Glomerular visceral epithelial cell (primary cell): ENCODE measurements around the gene NR2E1.
A peak's percentile ranks its signal among the peaks of the same experiment; 100 is the strongest.

ENCODE experiments used
- DNase-seq: peaks from one replicate; pipeline ENCODE4 v3.0.0-alpha.2; 2016; ENCODE audit errors: extremely low spot score

The NR2E1 gene

DNA sequence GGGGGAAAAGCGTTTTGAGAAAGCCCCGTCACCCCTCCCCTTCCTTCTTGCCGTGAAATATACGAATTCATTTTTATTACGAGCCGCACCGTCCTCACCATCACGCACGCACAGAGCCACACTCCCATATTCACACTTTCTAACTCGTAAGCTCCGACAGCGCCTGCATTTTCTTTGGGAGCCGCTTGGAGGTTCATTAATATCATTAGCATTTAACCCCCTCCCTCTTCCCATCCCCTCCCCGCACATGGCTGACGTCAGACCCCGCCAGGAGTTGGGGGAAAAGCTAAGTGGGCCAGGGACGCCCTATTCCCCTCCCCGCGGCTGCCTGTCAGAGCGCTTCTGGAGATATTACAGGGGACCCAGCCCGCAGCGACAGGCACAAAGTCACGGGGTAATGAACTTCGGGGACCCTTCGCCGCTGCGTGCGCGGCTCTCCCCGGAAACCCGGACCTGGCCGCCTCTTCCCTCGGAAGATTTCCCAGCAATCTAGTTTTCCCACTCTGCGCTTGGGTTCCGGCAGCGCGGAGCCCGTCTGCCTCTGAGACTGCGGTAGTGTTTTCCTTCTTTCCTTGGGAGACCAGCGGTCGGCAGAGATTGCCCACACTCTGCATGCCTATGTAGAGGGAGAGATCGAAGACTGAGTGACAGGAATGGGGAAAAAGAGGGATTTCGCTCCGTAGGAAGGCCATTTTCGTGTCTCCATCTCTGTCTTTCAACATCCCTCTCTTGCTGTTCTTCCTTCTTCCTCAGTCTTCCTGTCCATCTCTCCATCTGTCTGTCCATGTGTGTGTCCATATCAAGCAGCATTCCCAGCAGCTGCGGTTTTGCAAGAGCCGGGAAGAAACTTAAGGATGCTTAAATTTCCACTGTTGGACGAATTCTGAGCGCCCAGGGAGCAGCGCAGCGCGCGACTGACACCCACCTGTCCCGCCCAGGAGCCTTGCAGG lies at the start of gene NR2E1:
Gene NR2E1 (plus strand): TSS at position 309 of the 950 bp plus-strand sequence. CDS start 744 bp downstream, outside the sequence.
- DNase-seq = no peak

DNA sequence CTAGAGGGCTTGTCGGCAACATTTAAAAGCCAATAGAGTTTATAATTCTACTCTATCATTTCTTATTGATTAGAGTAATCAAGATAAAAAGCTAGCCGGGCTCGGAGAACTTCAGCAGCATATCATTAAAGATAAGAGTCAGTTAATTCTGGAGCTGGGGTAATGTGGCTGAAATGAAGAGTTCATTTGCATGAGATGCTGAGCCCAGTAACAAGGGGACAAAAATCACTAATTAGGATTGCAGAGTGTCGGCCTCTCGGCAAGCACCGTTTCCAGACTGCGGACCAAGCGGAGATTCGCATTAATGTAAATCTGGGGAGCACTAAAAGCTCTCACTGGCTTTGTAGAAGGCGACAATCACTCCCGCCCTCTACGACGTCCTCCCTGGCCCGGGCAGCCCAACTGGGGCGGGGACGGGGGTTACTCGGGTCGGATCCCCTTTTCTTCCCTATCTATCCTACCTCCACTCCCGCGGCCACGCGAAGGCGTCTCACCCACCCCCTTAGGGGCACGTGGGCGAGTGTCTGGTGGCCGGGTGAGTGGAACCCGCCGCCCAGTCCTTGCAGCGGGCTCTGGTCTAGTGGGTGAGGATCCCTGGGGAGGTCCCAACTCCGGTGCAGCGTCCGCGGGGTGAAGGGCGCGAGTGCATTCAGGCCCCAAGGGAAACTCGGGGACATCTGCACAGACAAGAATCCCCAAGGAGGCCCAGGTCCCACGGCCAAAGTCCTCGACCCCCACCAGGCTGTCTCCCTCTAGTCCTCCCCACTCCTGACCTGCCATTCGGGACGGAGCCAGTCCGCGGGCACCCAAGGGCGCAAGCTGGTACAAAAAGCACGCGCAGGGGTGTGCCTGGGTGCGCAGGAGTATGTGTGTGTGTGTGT lies 49.0 kb upstream of the NR2E1 start:
- DNase-seq = no peak

DNA sequence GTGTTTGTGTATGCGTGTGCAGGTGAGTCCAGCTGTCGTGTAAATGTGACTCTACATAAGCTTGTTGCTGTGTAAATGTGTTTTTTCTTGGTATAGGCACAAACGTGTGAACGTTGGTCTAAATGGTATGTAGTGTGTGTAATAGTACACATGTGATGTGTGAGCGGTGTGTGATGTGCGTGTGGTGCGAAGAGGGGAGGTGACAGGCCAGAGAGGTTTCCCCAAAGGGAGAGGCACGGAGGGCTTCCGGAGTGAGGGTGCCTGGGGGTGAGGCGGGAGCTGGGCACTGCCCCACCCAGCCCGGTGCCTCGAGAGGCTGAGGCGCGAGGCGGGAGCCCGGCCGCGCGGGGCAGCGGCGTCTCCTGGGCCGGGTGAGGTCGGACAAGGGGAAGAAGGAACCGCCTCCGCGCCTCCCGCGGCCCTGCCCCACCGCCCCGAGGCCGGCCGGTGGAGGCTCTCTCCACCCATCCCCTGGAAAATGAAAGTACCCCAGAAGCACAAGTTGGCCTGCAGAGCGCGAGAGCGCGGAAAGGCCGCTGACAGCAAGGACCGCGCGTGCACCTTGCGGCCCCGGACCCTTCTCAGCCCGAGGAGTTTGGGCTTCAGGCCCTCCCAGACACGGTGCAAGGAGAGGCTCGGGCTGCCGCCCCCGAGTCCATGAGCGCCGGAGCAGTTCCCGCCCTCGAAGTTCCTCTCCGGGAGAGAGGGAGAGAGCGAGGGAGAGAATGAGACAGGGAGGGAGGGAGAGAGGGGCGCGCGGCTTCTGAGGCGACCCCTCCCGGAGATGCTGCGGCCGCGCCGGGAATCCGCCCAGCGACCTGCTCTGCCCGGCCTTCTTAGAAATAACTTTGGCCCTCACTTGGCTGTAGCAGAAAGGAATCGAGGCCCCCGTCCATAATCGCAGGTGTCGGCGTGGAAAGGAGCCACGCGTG lies 48.1 kb upstream of the NR2E1 start:
- peak; percentile 54 for DNase-seq

DNA sequence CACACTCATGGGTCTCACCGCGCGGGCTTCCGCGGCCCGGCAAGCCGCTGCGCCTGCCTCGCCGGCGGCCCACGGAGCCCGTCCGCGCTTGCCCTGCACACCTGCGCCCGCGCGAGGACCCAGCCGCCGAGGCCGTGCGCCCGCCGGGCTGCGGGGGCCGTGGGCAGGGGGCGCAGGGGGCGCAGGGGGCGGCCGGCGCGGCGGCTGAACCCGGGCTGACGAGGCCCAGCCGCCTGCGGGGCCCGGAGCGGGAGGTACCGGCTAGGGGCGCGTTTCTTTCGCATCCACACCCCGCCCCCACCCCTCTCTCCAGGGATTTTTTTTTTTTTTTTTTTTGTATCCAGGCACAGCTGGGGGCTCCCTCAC lies 47.5 kb upstream of the NR2E1 start:
- no peak for DNase-seq

DNA sequence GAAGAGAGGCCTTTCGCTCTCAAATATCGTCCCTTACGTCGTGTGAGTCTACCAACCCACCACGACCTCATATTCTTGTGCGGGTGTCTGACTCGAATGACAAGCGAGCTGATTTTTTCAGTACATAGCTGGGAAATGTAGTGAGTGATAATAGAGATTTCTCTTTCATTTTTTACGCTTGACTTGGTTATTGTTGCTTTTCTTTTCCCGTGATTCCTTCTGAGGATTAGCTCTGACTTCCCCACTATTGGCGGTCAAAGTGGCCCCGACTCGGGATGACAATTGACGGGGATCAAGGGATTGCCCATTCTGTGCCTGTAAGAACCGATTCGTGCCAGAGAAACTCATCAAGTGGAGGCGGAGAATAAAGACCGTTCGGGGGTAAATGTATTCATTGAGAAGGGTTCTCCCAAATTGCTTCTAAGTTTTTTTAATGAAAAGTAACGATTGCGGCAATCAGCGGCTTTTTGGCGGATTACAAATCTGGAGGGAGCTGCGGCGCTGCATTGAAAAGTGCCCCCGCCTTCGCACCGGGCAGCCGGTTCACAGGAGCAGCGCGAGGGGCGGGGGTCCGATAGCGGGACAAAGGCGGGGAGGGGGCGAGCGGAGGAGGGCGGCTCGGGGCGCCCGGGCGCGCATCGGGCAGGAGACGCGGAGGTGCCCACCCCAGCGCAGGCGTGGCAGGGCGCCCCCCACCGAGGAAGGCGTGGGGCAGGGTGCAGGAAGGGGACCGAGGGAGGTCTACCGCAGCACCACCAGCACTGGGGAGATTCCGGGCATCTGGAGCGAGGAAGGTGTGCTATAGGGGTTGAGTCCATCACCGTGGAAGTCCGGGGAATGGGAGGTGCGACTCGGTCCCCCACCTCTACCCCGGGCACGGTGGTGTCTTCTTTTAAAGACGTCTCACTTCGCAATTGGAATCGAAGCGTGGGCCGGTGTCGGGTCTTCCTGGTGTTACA lies 46.7 kb upstream of the NR2E1 start:
- no peak for DNase-seq

DNA sequence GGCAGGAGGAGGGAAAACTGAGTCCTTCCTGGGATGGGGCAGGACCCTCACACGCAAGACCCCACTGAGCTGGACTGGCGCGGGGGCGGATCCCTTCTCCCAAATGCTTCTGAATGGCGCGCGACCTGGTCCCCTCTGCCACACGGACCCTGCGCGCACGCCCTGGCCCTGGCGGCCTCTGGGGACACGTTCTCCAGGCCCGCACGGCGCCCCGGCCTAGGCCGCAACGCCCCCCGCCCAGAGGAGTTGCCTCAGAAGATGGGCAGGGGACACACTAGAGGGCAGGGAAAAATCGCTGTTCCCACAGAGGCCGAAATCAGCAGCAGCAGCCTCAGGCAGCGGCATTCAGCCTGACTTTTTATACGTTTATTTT lies 46.1 kb upstream of the NR2E1 start:
- DNase-seq = no peak

DNA sequence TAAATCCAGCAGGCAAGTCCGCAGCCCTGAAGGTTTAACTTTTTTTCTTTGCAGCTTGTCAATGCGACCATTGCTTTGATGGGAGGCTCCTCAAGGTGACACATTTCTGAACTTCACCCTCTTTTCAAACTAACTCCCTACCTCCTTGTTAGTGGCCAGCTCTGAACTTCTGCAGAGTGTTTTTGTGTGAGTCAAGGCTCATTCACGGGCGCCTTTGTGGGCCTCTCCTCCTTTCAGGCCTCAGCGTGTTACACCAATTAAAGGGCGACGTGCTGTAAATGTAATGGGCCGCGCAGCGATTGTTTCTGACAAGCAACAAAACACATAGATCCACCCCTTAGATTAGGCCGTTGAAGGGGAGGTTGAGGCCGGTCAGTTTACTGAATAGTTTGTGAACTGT lies 45.5 kb upstream of the NR2E1 start:
- no peak for DNase-seq

DNA sequence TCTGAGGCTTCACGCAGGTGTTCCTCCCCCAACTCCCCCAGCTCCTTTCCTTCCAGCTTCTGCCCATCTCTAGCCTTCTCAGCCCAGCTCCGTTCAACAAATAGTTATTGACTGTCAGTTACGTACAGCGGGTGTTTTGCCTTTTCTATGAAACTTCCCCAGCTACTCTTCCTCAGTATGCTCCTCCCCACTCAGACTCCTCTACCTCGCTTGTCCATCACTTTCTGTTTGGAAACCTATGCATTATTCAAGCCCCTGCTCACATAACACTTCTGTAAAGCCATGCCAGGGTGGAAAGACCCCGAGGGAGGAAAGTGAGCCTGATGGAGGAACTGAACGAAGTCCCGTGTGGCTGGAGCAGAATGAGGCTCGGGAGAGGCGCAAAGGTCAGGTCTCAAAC lies 44.2 kb upstream of the NR2E1 start:
- no peak for DNase-seq

DNA sequence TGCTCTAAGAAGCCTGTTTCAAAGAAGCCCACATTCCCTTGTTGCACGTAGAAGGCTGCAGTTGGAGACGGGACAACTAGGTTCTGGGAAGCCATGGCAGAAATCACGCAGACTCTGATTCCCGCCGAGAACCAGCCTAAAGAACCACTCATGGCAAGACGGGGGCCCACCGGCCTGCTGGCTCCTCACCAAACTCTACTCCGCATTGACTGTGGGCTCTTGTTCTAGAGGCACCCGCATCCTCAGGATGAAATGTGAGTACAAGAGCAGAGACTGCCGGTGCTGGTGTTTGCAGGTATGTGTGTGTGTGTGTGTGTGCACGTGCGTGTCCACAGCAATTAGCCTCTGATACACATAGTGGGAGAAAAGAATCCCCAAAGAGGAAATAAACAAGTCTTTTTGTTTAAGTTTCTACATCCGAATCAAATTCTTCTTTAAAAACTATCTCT lies 42.3 kb upstream of the NR2E1 start:
- DNase-seq = no peak

DNA sequence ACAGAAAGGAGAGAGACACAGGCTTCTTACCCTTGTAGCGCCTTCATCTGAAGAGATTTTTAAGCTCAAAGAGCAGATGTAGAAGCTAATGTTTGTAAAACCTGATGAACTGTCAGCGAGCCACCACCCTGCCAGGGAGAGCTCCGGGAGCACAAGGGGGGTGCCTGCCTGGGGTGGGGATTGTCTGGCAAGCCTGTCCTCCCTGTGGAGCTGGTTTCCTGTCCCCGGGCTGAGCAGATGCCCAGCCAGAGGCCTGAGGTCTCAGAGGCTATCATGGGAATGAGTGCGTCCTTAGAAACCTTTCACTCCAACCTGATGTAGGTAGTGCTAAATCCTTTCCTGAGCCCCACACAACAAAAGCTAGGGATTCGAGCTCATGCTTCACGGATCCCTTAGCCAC lies 41.9 kb upstream of the NR2E1 start:
- DNase-seq = no peak

DNA sequence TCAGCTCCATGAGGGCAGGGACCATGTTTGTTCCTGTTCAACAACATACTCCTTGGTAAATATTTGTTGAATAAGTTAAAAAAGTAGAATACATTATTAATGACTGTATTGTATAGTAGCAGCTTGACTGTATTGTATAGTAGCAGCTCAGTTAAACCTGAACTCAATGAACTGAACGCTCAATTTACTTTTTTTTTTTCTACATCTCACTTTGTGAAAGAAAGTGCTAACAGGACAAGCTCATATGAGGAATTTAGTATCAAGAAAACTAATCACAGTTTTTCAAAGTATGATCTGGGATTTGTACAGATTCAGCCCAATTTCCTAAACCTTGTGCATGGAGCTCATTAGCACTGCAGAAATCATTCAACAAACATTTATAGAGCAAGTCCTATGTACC lies 38.8 kb upstream of the NR2E1 start:
- DNase-seq = no peak

DNA sequence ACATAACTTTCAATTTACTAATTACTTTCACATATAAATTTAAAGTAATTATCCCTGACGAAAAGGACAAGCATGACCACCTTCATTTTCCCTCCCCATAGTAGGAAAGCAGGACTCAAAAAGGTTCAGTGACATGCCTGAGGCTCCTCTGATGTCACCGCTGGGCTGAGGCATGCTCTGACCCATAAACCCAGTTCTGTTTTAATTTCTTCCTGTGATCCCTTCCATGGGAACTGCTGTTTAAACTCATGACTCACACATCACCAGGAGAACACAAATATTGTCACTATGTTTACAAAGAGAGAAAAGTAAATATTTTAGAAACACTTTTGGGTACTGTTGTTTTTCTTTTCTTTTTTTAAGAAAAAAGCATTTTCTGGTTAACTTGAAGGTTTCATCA lies 38.0 kb upstream of the NR2E1 start:
- peak; percentile 63 for DNase-seq

DNA sequence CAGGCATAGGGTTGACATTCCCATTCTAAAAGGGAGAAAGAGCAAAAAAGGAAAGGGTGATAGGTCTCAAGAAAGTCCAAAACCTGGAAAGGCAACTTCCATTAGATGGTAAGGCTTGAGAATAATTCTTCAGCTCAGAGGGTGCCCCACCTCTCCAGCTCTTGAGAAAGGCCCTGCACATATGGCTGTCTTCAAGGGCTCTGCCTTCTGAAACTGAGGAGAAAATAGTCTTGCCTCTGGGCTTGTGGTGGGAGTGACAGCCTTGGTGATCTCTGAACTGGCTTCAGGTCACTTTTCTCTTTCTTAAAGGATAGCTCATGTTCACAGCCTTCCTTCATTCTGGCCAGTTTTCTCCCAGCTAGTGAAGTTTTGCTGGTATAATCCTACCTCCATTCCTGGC lies 35.6 kb upstream of the NR2E1 start:
- DNase-seq = no peak

DNA sequence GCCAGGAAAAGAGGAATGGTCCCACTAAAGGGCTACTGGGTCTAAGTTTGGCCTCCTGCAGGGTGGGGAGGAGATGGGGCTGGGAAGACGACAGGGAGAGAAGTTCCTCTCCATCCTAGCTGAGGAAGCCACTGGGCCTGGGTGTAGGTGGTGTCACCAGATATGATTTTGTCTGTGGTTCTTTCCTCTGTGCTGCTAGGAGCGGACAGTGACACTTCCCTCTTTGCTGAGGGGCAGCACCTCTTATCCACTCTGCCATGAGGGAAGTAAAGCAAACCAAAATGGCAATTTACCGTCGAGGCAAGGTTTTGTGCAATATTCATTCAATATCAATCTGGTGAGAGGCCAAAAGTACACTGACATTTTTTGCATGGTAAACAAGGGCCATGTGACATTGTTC lies 33.0 kb upstream of the NR2E1 start:
- DNase-seq = no peak

DNA sequence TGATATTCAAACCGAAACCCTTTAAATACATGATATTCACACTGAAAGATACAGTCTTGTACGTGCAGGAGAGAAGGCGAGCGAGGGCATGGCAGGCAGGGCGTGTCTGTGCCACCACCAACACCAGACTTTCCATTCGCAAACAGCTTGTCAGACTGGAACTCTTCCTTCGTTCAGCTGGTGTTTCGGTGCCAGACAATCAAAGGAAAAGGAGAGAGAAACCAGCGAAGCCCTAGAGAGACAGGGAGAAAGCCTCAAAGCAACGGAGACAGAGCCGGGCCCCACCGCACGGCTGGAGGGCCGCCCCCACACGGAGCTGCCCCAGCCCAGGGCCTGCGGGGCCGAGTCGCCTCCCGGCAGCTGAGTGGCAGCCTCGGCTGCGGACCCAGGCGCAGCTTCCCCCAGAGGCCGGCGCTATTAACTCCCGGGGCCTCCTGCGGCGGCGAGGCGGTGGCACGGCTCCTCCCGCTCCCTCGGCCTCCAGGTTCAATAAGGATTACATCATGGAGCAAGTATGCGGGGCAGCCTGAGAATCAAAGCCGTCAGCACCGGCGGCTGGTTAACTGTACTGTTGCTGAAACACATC lies 32.1 kb upstream of the NR2E1 start:
- DNase-seq = peak; percentile 94

DNA sequence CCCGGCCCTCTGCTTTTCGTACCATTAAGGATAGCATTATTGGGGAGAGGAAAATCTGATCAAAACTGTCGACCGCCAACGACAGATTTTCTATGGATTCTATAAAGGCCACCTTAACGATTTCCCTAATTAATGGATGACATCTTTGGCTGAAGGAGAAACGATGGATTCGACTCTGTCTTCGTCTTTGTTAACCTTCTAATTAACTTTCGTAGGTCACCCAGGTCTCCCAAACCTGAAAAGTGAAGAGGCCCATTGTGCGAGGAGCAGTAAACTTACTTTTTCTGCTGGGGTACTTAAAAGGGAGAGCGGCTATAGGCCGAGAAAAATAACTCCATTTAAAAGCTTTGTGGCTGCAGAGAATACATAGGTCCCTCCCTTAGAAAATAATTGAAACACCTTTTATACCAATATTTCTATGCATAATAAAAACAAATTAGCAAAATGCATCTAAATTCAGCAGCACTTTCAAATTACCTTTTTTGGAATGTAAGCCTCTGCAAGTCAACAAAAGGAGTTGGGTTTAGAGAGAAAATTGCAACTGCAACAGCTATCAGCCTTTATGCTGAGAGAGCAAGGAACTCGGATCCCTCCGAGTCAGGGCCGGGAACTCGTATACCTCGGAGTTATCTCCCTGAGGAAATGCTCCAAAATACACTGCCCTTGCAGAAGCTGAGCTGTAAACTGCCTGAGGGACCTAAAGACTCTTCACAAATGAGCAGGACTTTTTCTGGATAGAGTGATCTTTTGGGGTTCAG lies 31.4 kb upstream of the NR2E1 start:
- DNase-seq = no peak

DNA sequence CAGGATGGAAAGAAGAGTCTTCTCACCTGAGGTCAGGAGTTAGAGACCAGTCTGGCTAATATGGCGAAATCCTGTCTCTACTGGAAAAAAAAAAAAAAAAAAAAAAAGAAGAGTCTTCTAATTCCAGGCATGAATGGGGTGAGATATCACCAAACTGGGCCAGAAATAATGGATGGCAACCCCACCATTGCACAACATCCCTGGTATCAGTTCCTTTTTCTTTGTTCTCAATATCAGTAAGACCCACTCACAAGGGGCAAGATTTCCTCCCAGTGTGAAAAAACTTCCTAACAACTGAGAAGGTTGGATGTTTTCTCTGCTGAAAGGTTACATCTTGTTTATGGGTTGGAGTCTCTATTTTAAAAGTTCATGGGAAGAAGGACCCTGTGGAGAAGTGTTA lies 23.6 kb upstream of the NR2E1 start:
- no peak for DNase-seq

DNA sequence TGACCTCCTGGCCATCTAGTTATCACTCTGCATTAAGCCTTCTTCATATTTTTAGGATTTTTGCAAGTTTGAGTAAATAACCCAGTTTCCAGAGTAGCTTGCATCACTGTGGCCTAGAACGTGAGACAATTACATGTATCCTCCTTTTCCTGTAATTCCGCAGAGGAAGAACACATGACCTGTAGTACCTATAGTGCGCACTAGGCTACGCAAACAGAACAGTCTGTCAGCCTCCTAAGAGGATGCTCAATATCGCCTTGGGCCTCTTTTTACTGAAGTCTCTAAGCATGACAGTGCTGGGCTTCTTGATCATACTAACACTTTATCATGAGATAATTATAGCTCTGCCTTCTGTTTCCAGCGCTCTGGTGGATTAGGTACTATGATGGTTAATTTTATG lies 20.2 kb upstream of the NR2E1 start:
- DNase-seq = no peak

DNA sequence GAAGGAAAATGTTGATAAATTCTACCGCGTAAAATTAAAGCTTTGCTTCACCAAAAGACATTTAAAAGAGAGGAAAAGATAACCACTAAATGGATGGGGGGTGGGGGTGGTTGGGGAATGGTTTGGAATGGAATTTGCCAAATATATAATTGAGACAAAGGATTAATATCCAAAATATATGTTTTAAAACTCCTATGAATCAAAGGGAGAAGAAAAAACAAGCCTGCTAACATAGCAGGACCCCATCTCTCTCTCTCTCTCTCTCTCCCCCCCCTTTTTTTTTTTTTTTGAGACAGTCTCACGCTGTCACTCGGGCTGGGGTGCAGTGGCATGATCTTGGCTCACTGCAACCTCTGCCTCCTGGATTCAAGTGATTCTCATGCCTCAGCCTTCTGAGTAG lies 13.4 kb upstream of the NR2E1 start:
- DNase-seq = no peak
